GM23338 (cell line): ENCODE measurements around the gene HSPA12A. TPM values are rescaled to one million over a fixed set of nuclear protein-coding genes. Genes with fewer than 3 reads are reported as not detected.

Experiments used
- ATAC-seq: fragments of 200-7000 bp; cut with Tn5 transposase; 3 replicates; pipeline ENCODE4 v1.9.1; 2020
- DNase-seq: peaks from one replicate; pipeline ENCODE4 v3.0.0-alpha.2; 2015; ENCODE audit warnings: low spot score
- H2AFZ ChIP-seq: fragments of 200-600 bp; sonication (generic); 2 replicates; pipeline ENCODE4 v1.8.0; 2016; ENCODE audit warnings: antibody characterized with exemption, mild to moderate bottlenecking, moderate library complexity
- H3F3A ChIP-seq: fragments of 200-600 bp; sonication (generic); replicated peaks from 2 replicates; pipeline ENCODE4 v1.8.0; 2017; ENCODE audit warnings: antibody characterized with exemption, mixed run types, low read depth
- H3K27ac ChIP-seq: fragments of 200-600 bp; sonication (generic); 2 replicates; pipeline ENCODE4 v1.6.1; 2016; ENCODE audit warnings: low read depth
- H3K27me3 ChIP-seq: fragments of 200-600 bp; sonication (generic); 2 replicates; pipeline ENCODE4 v1.8.0; 2016; ENCODE audit warnings: mild to moderate bottlenecking, mixed run types, moderate library complexity; ENCODE audit not compliant: insufficient read depth
- H3K36me3 ChIP-seq: fragments of 200-600 bp; sonication (generic); 2 replicates; pipeline ENCODE4 v1.8.0; 2016; ENCODE audit warnings: mild to moderate bottlenecking; ENCODE audit not compliant: insufficient read depth
- H3K4me1 ChIP-seq: fragments of 200-600 bp; sonication (generic); 2 replicates; pipeline ENCODE4 v1.8.0; 2016; ENCODE audit warnings: mild to moderate bottlenecking, moderate library complexity; ENCODE audit not compliant: insufficient read depth
- H3K4me2 ChIP-seq: fragments of 200-600 bp; sonication (generic); 2 replicates; pipeline ENCODE4 v1.7.1; 2017; ENCODE audit warnings: mixed run types
- H3K4me3 ChIP-seq: fragments of 200-600 bp; sonication (generic); 2 replicates; pipeline ENCODE4 v1.6.1; 2016; ENCODE audit warnings: mixed run types
- H3K79me2 ChIP-seq: fragments of 200-600 bp; sonication (generic); replicated peaks from 2 replicates; pipeline ENCODE4 v1.8.0; 2017; ENCODE audit warnings: mild to moderate bottlenecking; ENCODE audit not compliant: insufficient read depth
- H3K9me2 ChIP-seq: fragments of 200-600 bp; sonication (generic); 2 replicates; pipeline ENCODE4 v1.8.0; 2017; ENCODE audit not compliant: insufficient read depth
- H4K20me1 ChIP-seq: fragments of 200-600 bp; sonication (generic); replicated peaks from 2 replicates; pipeline ENCODE4 v1.8.0; 2017; ENCODE audit warnings: mild to moderate bottlenecking; ENCODE audit not compliant: insufficient read depth
- H3K27ac Mint-ChIP-seq: 2 replicates; pipeline ENCODE4 v1.8.0; 2020; ENCODE audit warnings: inconsistent platforms, mild to moderate bottlenecking, moderate library complexity, mixed read lengths
- H3K27me3 Mint-ChIP-seq: 3 replicates; pipeline ENCODE4 v1.8.0; 2022; ENCODE audit warnings: low read depth, mild to moderate bottlenecking, moderate library complexity, mixed read lengths, inconsistent platforms; ENCODE audit not compliant: insufficient read depth, poor library complexity
- H3K36me3 Mint-ChIP-seq: 3 replicates; pipeline ENCODE4 v1.8.0; 2021; ENCODE audit warnings: low read depth, mild to moderate bottlenecking, inconsistent platforms, moderate library complexity, mixed read lengths
- H3K4me1 Mint-ChIP-seq: 3 replicates; pipeline ENCODE4 v1.8.0; 2020; ENCODE audit warnings: mild to moderate bottlenecking, inconsistent platforms, mixed read lengths
- H3K4me3 Mint-ChIP-seq: 3 replicates; pipeline ENCODE4 v1.8.0; 2021; ENCODE audit warnings: moderate library complexity, mild to moderate bottlenecking, inconsistent platforms, mixed read lengths
- H3K9me3 Mint-ChIP-seq: 3 replicates; pipeline ENCODE4 v1.8.0; 2020; ENCODE audit warnings: moderate library complexity, mild to moderate bottlenecking, inconsistent platforms, mixed read lengths
- EZH2phosphoT487 ChIP-seq: fragments of 200-600 bp; sonication (generic); IDR thresholded peaks from one replicate; pipeline ENCODE4 v1.8.1; 2018; ENCODE audit warnings: antibody characterized with exemption; ENCODE audit not compliant: unreplicated experiment
- JUNB ChIP-seq: IDR thresholded peaks from one replicate; pipeline ENCODE4 v1.6.1; 2016; ENCODE audit warnings: antibody characterized with exemption; ENCODE audit not compliant: unreplicated experiment
- NANOG ChIP-seq: IDR thresholded peaks from 2 replicates; pipeline ENCODE4 v1.6.1; 2016; ENCODE audit warnings: antibody characterized with exemption, borderline replicate concordance
- STAT1 ChIP-seq: IDR thresholded peaks from one replicate; pipeline ENCODE4 v1.6.1; 2016; ENCODE audit warnings: antibody characterized with exemption; ENCODE audit not compliant: unreplicated experiment
- ZNF114 ChIP-seq: fragments of 250-450 bp; sonication (Bioruptor Pico); IDR thresholded peaks from 2 replicates; pipeline ENCODE4 v1.5.0; 2020; ENCODE audit warnings: mild to moderate bottlenecking, moderate library complexity
- ZNF331 ChIP-seq: fragments of 250-450 bp; sonication (Bioruptor Pico); IDR thresholded peaks from 2 replicates; pipeline ENCODE4 v1.5.0; 2020; ENCODE audit warnings: low read depth, mild to moderate bottlenecking, moderate library complexity
- polyA plus RNA-seq: library from polyadenylated mRNA; unstranded; fragments of >200 nt; fragmentation: Nextera tagmentation; extraction: Ambion mirVana; gene quantifications from 2 replicates; pipeline ENCODE4 v1.2.1, GENCODE V29; 2016
- total RNA-seq: library from RNA; depleted of rRNA; stranded (reverse); fragments of >200 nt; shearing (Covaris generic); gene quantifications from 2 replicates; pipeline ENCODE4 v1.2.3, GENCODE V29; 2014
- TF ChIP-seq, protein P1 (sequence below), 2 experiments: fragments of 200-600 bp in 1 of 2; sonication (generic) in 1 of 2; conservative IDR thresholded peaks; 2 replicates each; pipeline versions ENCODE4 v1.5.1 to v1.6.1; 2016 to 2017; ENCODE audit warnings: antibody characterized with exemption in 2 of 2, low read depth in 2 of 2, mild to moderate bottlenecking in 2 of 2, moderate library complexity in 1 of 2
- TF ChIP-seq, protein P2 (sequence below): fragments of 250-450 bp; sonication (Bioruptor Pico); IDR thresholded peaks from 2 replicates; pipeline ENCODE4 v1.5.0; 2020; ENCODE audit warnings: mild to moderate bottlenecking, moderate library complexity
- TF ChIP-seq, protein P3 (sequence below): IDR thresholded peaks from one replicate; pipeline ENCODE4 v1.6.1; 2018; ENCODE audit warnings: antibody characterized with exemption; ENCODE audit not compliant: unreplicated experiment

Gene HSPA12A
- total and polyA plus RNA-seq, 2 experiments from 2014 or later: 4.4 to 6.3 TPM

DNA sequence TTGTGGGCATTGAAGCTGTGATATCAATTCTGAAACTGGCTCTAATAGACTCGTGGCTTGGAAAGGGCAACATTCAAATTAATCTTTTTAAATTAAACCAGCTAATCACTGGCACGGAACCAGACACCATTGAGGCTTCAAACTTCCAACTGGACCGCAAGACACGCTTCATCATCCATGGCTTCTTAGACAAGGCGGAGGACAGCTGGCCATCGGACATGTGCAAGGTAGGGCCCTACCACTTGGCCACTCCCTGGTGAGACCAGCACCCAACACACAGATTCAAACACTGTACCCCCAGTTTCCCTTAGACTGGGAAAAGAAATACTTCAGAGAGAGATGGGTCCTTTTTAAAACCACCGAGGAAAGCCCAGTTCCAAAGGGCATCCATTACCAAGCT lies 116.5 kb downstream of the HSPA12A start:
- H3K4me2 ChIP-seq: no peak overlapping the region
- no peaks in the 10 kb centered on the region for H3K4me1 ChIP-seq
- Mint-ChIP-seq H3K27ac (no peak overlapping the region), H3K4me3 (no peak overlapping the region), H3K36me3 (no peaks in the 10 kb centered on the region; the same call in 2 of the 3 replicates), H3K27me3 (peaks cover 5% of the 10 kb centered on the region), H3K9me3 (peaks cover 5% of the 10 kb centered on the region; the same call in 1 of the 3 replicates), H3K4me1 (no peaks in the 10 kb centered on the region)
- no peak overlapping the region for H2AFZ ChIP-seq
- no peak overlapping the region for H3K27ac ChIP-seq
- no peak overlapping the region for H3K4me3 ChIP-seq
- H4K20me1 ChIP-seq: no peaks in the 10 kb centered on the region
- H3F3A ChIP-seq: no peaks in the 10 kb centered on the region
- DNase-seq (no peak), ATAC-seq (no peak)
- 0 out of 2 replicates have a peak, but pooled peaks cover 3% of the 10 kb centered on the region for H3K27me3 ChIP-seq
- TF ChIP-seq ZNF114 (CRISPR knock-in tag) (no peak), EZH2phosphoT487 (no peak), NANOG (no peak), JUNB (no peak), ZNF331 (no peak), STAT1 (no peak)
- TF ChIP-seq, protein P1, sequence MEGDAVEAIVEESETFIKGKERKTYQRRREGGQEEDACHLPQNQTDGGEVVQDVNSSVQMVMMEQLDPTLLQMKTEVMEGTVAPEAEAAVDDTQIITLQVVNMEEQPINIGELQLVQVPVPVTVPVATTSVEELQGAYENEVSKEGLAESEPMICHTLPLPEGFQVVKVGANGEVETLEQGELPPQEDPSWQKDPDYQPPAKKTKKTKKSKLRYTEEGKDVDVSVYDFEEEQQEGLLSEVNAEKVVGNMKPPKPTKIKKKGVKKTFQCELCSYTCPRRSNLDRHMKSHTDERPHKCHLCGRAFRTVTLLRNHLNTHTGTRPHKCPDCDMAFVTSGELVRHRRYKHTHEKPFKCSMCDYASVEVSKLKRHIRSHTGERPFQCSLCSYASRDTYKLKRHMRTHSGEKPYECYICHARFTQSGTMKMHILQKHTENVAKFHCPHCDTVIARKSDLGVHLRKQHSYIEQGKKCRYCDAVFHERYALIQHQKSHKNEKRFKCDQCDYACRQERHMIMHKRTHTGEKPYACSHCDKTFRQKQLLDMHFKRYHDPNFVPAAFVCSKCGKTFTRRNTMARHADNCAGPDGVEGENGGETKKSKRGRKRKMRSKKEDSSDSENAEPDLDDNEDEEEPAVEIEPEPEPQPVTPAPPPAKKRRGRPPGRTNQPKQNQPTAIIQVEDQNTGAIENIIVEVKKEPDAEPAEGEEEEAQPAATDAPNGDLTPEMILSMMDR (conservative IDR thresholded peaks at IDR 0.05; ENCODE audit: low read depth in 2 of 2): no peak
- TF ChIP-seq, protein P2, sequence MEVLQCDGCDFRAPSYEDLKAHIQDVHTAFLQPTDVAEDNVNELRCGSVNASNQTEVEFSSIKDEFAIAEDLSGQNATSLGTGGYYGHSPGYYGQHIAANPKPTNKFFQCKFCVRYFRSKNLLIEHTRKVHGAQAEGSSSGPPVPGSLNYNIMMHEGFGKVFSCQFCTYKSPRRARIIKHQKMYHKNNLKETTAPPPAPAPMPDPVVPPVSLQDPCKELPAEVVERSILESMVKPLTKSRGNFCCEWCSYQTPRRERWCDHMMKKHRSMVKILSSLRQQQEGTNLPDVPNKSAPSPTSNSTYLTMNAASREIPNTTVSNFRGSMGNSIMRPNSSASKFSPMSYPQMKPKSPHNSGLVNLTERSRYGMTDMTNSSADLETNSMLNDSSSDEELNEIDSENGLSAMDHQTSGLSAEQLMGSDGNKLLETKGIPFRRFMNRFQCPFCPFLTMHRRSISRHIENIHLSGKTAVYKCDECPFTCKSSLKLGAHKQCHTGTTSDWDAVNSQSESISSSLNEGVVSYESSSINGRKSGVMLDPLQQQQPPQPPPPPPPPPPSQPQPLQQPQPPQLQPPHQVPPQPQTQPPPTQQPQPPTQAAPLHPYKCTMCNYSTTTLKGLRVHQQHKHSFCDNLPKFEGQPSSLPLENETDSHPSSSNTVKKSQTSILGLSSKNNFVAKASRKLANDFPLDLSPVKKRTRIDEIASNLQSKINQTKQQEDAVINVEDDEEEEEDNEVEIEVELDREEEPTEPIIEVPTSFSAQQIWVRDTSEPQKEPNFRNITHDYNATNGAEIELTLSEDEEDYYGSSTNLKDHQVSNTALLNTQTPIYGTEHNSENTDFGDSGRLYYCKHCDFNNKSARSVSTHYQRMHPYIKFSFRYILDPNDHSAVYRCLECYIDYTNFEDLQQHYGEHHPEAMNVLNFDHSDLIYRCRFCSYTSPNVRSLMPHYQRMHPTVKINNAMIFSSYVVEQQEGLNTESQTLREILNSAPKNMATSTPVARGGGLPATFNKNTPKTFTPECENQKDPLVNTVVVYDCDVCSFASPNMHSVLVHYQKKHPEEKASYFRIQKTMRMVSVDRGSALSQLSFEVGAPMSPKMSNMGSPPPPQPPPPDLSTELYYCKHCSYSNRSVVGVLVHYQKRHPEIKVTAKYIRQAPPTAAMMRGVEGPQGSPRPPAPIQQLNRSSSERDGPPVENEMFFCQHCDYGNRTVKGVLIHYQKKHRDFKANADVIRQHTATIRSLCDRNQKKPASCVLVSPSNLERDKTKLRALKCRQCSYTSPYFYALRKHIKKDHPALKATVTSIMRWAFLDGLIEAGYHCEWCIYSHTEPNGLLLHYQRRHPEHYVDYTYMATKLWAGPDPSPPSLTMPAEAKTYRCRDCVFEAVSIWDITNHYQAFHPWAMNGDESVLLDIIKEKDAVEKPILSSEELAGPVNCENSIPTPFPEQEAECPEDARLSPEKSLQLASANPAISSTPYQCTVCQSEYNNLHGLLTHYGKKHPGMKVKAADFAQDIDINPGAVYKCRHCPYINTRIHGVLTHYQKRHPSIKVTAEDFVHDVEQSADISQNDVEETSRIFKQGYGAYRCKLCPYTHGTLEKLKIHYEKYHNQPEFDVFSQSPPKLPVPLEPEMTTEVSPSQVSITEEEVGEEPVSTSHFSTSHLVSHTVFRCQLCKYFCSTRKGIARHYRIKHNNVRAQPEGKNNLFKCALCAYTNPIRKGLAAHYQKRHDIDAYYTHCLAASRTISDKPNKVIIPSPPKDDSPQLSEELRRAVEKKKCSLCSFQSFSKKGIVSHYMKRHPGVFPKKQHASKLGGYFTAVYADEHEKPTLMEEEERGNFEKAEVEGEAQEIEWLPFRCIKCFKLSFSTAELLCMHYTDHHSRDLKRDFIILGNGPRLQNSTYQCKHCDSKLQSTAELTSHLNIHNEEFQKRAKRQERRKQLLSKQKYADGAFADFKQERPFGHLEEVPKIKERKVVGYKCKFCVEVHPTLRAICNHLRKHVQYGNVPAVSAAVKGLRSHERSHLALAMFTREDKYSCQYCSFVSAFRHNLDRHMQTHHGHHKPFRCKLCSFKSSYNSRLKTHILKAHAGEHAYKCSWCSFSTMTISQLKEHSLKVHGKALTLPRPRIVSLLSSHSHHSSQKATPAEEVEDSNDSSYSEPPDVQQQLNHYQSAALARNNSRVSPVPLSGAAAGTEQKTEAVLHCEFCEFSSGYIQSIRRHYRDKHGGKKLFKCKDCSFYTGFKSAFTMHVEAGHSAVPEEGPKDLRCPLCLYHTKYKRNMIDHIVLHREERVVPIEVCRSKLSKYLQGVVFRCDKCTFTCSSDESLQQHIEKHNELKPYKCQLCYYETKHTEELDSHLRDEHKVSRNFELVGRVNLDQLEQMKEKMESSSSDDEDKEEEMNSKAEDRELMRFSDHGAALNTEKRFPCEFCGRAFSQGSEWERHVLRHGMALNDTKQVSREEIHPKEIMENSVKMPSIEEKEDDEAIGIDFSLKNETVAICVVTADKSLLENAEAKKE (CRISPR knock-in tag): no peak
- TF ChIP-seq, protein P3, sequence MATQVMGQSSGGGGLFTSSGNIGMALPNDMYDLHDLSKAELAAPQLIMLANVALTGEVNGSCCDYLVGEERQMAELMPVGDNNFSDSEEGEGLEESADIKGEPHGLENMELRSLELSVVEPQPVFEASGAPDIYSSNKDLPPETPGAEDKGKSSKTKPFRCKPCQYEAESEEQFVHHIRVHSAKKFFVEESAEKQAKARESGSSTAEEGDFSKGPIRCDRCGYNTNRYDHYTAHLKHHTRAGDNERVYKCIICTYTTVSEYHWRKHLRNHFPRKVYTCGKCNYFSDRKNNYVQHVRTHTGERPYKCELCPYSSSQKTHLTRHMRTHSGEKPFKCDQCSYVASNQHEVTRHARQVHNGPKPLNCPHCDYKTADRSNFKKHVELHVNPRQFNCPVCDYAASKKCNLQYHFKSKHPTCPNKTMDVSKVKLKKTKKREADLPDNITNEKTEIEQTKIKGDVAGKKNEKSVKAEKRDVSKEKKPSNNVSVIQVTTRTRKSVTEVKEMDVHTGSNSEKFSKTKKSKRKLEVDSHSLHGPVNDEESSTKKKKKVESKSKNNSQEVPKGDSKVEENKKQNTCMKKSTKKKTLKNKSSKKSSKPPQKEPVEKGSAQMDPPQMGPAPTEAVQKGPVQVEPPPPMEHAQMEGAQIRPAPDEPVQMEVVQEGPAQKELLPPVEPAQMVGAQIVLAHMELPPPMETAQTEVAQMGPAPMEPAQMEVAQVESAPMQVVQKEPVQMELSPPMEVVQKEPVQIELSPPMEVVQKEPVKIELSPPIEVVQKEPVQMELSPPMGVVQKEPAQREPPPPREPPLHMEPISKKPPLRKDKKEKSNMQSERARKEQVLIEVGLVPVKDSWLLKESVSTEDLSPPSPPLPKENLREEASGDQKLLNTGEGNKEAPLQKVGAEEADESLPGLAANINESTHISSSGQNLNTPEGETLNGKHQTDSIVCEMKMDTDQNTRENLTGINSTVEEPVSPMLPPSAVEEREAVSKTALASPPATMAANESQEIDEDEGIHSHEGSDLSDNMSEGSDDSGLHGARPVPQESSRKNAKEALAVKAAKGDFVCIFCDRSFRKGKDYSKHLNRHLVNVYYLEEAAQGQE: no peak
- peaks cover 3% of the 10 kb centered on the region; the same call in 1 of the 2 replicates for H3K9me2 ChIP-seq
- H3K79me2 ChIP-seq: no peaks in the 10 kb centered on the region
- no peaks in the 10 kb centered on the region for H3K36me3 ChIP-seq
